HG03432 (cell line): ENCODE results near the gene AP1G1.
"Not testable (repeated sequence)": the region's sequence is repeated elsewhere in the genome, so short reads cannot be mapped to it uniquely, and the experiment has no call there.

Experiments used
- ATAC-seq: cut with Tn5 transposase; IDR thresholded peaks from one replicate; pipeline ENCODE4 v1.9.1; 2021; ENCODE audit warnings: mild to moderate bottlenecking, moderate library complexity; ENCODE audit not compliant: unreplicated experiment

AP1G1 gene

GRCh38 chr16:71707199-71707598 is 101.4 kb downstream of the AP1G1 start:
- ATAC-seq = no peak

- ATAC-seq = no peak
Measured at GRCh38 chr16:71706046-71706445, 102.6 kb downstream of the AP1G1 start.

GRCh38 chr16:71703333-71703732 is 105.3 kb downstream of the AP1G1 start:
- ATAC-seq = no peak

- no peak for ATAC-seq
Measured at GRCh38 chr16:71700831-71701230, 107.8 kb downstream of the AP1G1 start.

GRCh38 chr16:71698491-71698890 is 110.1 kb downstream of the AP1G1 start:
- ATAC-seq = no peak

- ATAC-seq = no peak
Measured at GRCh38 chr16:71693164-71693563, 115.5 kb downstream of the AP1G1 start.

GRCh38 chr16:71689901-71690300 is 118.7 kb downstream of the AP1G1 start:
- no peak for ATAC-seq

GRCh38 chr16:71687861-71688260 is 120.8 kb downstream of the AP1G1 start:
- ATAC-seq = no peak

GRCh38 chr16:71684280-71684679 is 124.4 kb downstream of the AP1G1 start:
- not testable (repeated sequence) for ATAC-seq

- no peak for ATAC-seq
Measured at GRCh38 chr16:71681360-71681759, 127.3 kb downstream of the AP1G1 start.
